HG03280 (cell line): ENCODE data around the gene ADGRD1.

Source experiments
- ATAC-seq: cut with Tn5 transposase; IDR thresholded peaks from one replicate; pipeline ENCODE4 v1.9.1; 2021; ENCODE audit warnings: mild to moderate bottlenecking, moderate library complexity; ENCODE audit not compliant: unreplicated experiment

Gene ADGRD1

GRCh38 chr12:131085816-131086591 lies 132.3 kb downstream of the ADGRD1 start:
- no peak for ATAC-seq

GRCh38 chr12:131087302-131087818 lies 133.7 kb downstream of the ADGRD1 start:
- ATAC-seq: no peak

- ATAC-seq: no peak
These were observed 134.4 kb downstream of the ADGRD1 start for GRCh38 chr12:131087991-131088700.

- ATAC-seq: no peak
These were observed 135.2 kb downstream of the ADGRD1 start for GRCh38 chr12:131088701-131089530.

GRCh38 chr12:131089531-131090273 lies 136.0 kb downstream of the ADGRD1 start:
- no peak for ATAC-seq

GRCh38 chr12:131090274-131091210 lies 136.8 kb downstream of the ADGRD1 start:
- no peak for ATAC-seq

- no peak for ATAC-seq
These were observed 137.8 kb downstream of the ADGRD1 start for GRCh38 chr12:131091413-131091975.

- ATAC-seq: no peak
These were observed 138.4 kb downstream of the ADGRD1 start for GRCh38 chr12:131091976-131092691.

- ATAC-seq: peak; percentile 41
These were observed 139.3 kb downstream of the ADGRD1 start for GRCh38 chr12:131092901-131093603.

- ATAC-seq: no peak
These were observed 139.9 kb downstream of the ADGRD1 start for GRCh38 chr12:131093604-131093955.

GRCh38 chr12:131093971-131094830 lies 140.5 kb downstream of the ADGRD1 start:
- no peak for ATAC-seq

GRCh38 chr12:131094831-131095805 lies 141.4 kb downstream of the ADGRD1 start:
- ATAC-seq: no peak

- ATAC-seq: no peak
These were observed 142.3 kb downstream of the ADGRD1 start for GRCh38 chr12:131095826-131096680.

GRCh38 chr12:131096681-131097181 lies 143.0 kb downstream of the ADGRD1 start:
- ATAC-seq: no peak
